GM12878 (cell line): Measurements from ENCODE around the gene GRM1. TPM values are rescaled to one million over a fixed set of nuclear protein-coding genes. Genes with fewer than 3 reads are reported as not detected.

ENCODE experiments used
- ATAC-seq: fragments of 200-7000 bp; cut with Tn5 transposase; 3 replicates; pipeline ENCODE4 v1.9.1; 2020; ENCODE audit warnings: mild to moderate bottlenecking, moderate library complexity
- BruUV-seq: library from RNA; stranded (reverse); fragments of 400-500 nt; replicated peaks from 2 replicates; lab custom pipeline; 2021; lab: Mats Ljungman, UMichigan
- CTCF ChIA-PET: fragments of 300-600 bp; sonication (Branson Sonifier 250); formaldehyde crosslinking; extraction: SDS; loops from one replicate; lab custom pipeline; 2021; ENCODE audit warnings: inconsistent platforms; lab: Yijun Ruan, JAX
- POLR2A ChIA-PET: fragments of 350-600 bp; formaldehyde crosslinking; extraction: SDS; loops from one replicate; lab custom pipeline; 2021; ENCODE audit warnings: inconsistent platforms; lab: Charles Lee
- RAD21 ChIA-PET: fragments of 300-600 bp; sonication (Branson Sonifier 250); formaldehyde crosslinking; loops from one replicate; lab custom pipeline; 2023; ENCODE audit warnings: antibody characterized with exemption; ENCODE audit not compliant: unreplicated experiment; lab: Charles Lee
- SMC1A ChIA-PET: fragments of 300-600 bp; sonication (Branson Sonifier 250); formaldehyde crosslinking; loops from one replicate; lab custom pipeline; 2023; ENCODE audit not compliant: unreplicated experiment, uncharacterized antibody; lab: Charles Lee
- DNase-seq: peaks from one replicate; pipeline ENCODE4 v3.0.0-alpha.2; 2011; ENCODE audit warnings: low read depth, low spot score
- FAIRE-seq: peaks from 3 replicates; lab custom pipeline; 2011; peaks lifted over from hg19 to GRCh38; lab: Jason Lieb, UNC
- H2AFZ ChIP-seq: 2 replicates; pipeline ENCODE4 v1.6.0; 2011; ENCODE audit warnings: low read depth, low read length, control low read depth; ENCODE audit not compliant: control insufficient read depth
- H3K27ac ChIP-seq: 2 replicates; pipeline ENCODE4 v1.5.1; 2011; ENCODE audit warnings: control low read depth; ENCODE audit not compliant: control insufficient read depth, insufficient read depth
- H3K27me3 ChIP-seq, 2 experiments: replicated peaks in 1 of 2; 2 replicates each; pipeline versions ENCODE4 v1.6.0 to v1.6.1; 2011; ENCODE audit warnings: low read length in 1 of 2; ENCODE audit not compliant: control insufficient read depth in 2 of 2, insufficient read depth in 2 of 2
- H3K36me3 ChIP-seq, 2 experiments: 2 replicates each; pipeline ENCODE4 v1.5.1; 2011; ENCODE audit warnings: low read length in 1 of 2; ENCODE audit not compliant: control insufficient read depth in 2 of 2, insufficient read depth in 2 of 2
- H3K4me1 ChIP-seq: 2 replicates; pipeline ENCODE4 v1.6.1; 2011; ENCODE audit warnings: mild to moderate bottlenecking, low read length, moderate library complexity, mixed read lengths; ENCODE audit not compliant: control insufficient read depth, insufficient read depth
- H3K4me2 ChIP-seq: 2 replicates; pipeline ENCODE4 v1.6.0; 2011; ENCODE audit warnings: control low read depth; ENCODE audit not compliant: control insufficient read depth, insufficient read depth
- H3K4me3 ChIP-seq: fragments of 200-600 bp; sonication (generic); 2 replicates; pipeline ENCODE4 v1.5.1; 2016
- H3K79me2 ChIP-seq: 2 replicates; pipeline ENCODE4 v1.6.0; 2011; ENCODE audit warnings: low read length; ENCODE audit not compliant: control insufficient read depth, insufficient read depth
- H3K9ac ChIP-seq: 2 replicates; pipeline ENCODE4 v1.8.0; 2011; ENCODE audit warnings: low read length, control low read depth, mixed read lengths; ENCODE audit not compliant: control insufficient read depth, insufficient read depth
- H3K9me3 ChIP-seq: replicated peaks from 3 replicates; pipeline ENCODE4 v1.5.1; 2011; ENCODE audit warnings: mild to moderate bottlenecking, low read length; ENCODE audit not compliant: control insufficient read depth, insufficient read depth
- H4K20me1 ChIP-seq: 2 replicates; pipeline ENCODE4 v1.6.0; 2011; ENCODE audit not compliant: control insufficient read depth, insufficient read depth
- CBX3 ChIP-seq: fragments of 200-600 bp; sonication (generic); IDR thresholded peaks from 2 replicates; pipeline ENCODE4 v1.6.1; 2016; ENCODE audit warnings: low read depth, borderline replicate concordance
- EZH2 ChIP-seq: IDR thresholded peaks from 2 replicates; pipeline ENCODE4 v1.6.1; 2012; ENCODE audit warnings: low read depth, mild to moderate bottlenecking, control low read depth, inconsistent platforms, low read length, borderline replicate concordance; ENCODE audit not compliant: control insufficient read depth
- HCFC1 ChIP-seq: fragments of 150-350 bp; IDR thresholded peaks from 2 replicates; pipeline ENCODE4 v1.6.1; 2014; ENCODE audit warnings: low read length
- HSF1 ChIP-seq: fragments of 150-350 bp; IDR thresholded peaks from 2 replicates; pipeline ENCODE4 v1.6.1; 2014; ENCODE audit warnings: mild to moderate bottlenecking, low read depth, low read length
- KLF5 ChIP-seq: fragments of 450-650 bp; IDR thresholded peaks from 2 replicates; pipeline ENCODE4 v1.6.1; 2014; ENCODE audit warnings: mild to moderate bottlenecking; ENCODE audit not compliant: partially characterized antibody
- MTA2 ChIP-seq: fragments of 450-650 bp; IDR thresholded peaks from 2 replicates; pipeline ENCODE4 v1.6.1; 2016; ENCODE audit warnings: low read depth, mild to moderate bottlenecking, moderate library complexity
- NFYB ChIP-seq: IDR thresholded peaks from 2 replicates; pipeline ENCODE4 v1.6.1; 2011; ENCODE audit warnings: low read depth, mild to moderate bottlenecking, low read length, improper control_type of control experiment, moderate library complexity; ENCODE audit not compliant: insufficient read depth
- NR2C2 ChIP-seq: IDR thresholded peaks from 2 replicates; pipeline ENCODE4 v1.6.1; 2011; ENCODE audit warnings: borderline replicate concordance, low read depth; ENCODE audit not compliant: control insufficient read depth, insufficient read length
- POLR2AphosphoS5 ChIP-seq: IDR thresholded peaks from 2 replicates; pipeline ENCODE4 v1.6.1; 2011; ENCODE audit warnings: mild to moderate bottlenecking, low read length, inconsistent platforms
- ZBTB4 ChIP-seq: fragments of 450-650 bp; formaldehyde crosslinking; IDR thresholded peaks from 2 replicates; pipeline ENCODE4 v1.4.0; 2022; ENCODE audit warnings: mild to moderate bottlenecking, moderate library complexity
- ZNF592 ChIP-seq: fragments of 450-650 bp; IDR thresholded peaks from 2 replicates; pipeline ENCODE4 v1.6.1; 2017; ENCODE audit warnings: mild to moderate bottlenecking, moderate library complexity
- ZNF622 ChIP-seq: fragments of 450-650 bp; IDR thresholded peaks from 2 replicates; pipeline ENCODE4 v1.6.1; 2017; ENCODE audit warnings: mild to moderate bottlenecking, inconsistent platforms
- ZZZ3 ChIP-seq: IDR thresholded peaks from 2 replicates; pipeline ENCODE4 v1.6.1; 2011; ENCODE audit warnings: low read depth; ENCODE audit not compliant: control insufficient read depth, insufficient read length
- WGBS: methylation state at CpG from one replicate; pipeline ENCODE4 v1.1.6; 2016; ENCODE audit warnings: low lambda C conversion rate; ENCODE audit not compliant: insufficient replicate concordance, insufficient coverage; ENCODE audit errors: missing lambda C conversion rate; 5-methylcytosine and 5-hydroxymethylcytosine counted together
- in situ Hi-C: fragments of 300-500 bp; cut with MboI; formaldehyde crosslinking; loops from 9 replicates; pipeline ENCODE4 v1.14.3; 2018; ENCODE audit warnings: mixed read lengths
- intact Hi-C: fragments of 100-400 bp; cut with micrococcal nuclease; formaldehyde crosslinking; loops from one replicate; pipeline ENCODE4 v1.14.2; 2022; ENCODE audit not compliant: unreplicated experiment
- polyA plus RNA-seq, 11 experiments: library from polyadenylated mRNA; depleted of rRNA in 4 of 11; unstranded in 6 of 11; stranded (reverse) in 5 of 11; fragments of >200 nt; fragmentation: Nextera tagmentation in 4 of 11; fragmentation: Illumina TruSeq in 1 of 11; extraction: Ambion mirVana in 4 of 11; extraction: Trizol in 1 of 11; gene quantifications; 1 replicate in 1 of 11; 2 replicates in 10 of 11; pipeline versions ENCODE4 v1.2.1 to v1.2.3, GENCODE V29; 2011 to 2016; ENCODE audit warnings: inconsistent platforms in 2 of 11, missing spikeins in 2 of 11, low read depth in 1 of 11
- total RNA-seq, 4 experiments: library from RNA; depleted of rRNA in 3 of 4; stranded (reverse); fragments of >200 nt in 3 of 4; fragmentation: Illumina TruSeq in 1 of 4; extraction: Trizol in 1 of 4; gene quantifications; 2 replicates each; pipeline versions ENCODE4 v1.2.1 to v1.2.3, GENCODE V29; 2013 to 2021

The GRM1 gene
- total and polyA plus RNA-seq, 10 of the 15 experiments (the other 5 are each of a cell fraction or from before 2014, with no cell fraction given): 0.04 TPM; not detected in 9

- TF ChIP-seq ZBTB4 (CRISPR knock-in tag): no peak
Observed at GRCh38 chr6:146209942-146210341, 181.1 kb downstream of the GRM1 start (continued).

- ChIA-PET RAD21 (no interaction called here), CTCF (no interaction called here), POLR2A (no interaction called here), SMC1A (interaction anchor here (0.8 kb wide), 1 partner anchor 59 kb away, joined by 3 read pairs; no protein-coding TSS in a partner anchor)
- Histone ChIP-seq H3K4me1 (no peaks in the 10 kb centered on the region), H3K4me2 (no peak overlapping the region), H3K9ac (no peak overlapping the region), H3K36me3 (no peaks in the 10 kb centered on the region), H4K20me1 (no peaks in the 10 kb centered on the region), H3K27ac (no peak overlapping the region), H3K79me2 (no peaks in the 10 kb centered on the region), H3K27me3 (no peaks in the 10 kb centered on the region), H3K9me3 (no peaks in the 10 kb centered on the region), H2AFZ (no peak overlapping the region), H3K4me3 (no peak overlapping the region)
- intact Hi-C loops (no loop called here), in situ Hi-C loops (no loop called here)
- no peak for FAIRE-seq
- WGBS: 31% methylated on average over 4 of the region's 4 CpGs
- BruUV-seq: no TSS peak
- DNase-seq: no peak
- ATAC-seq: no peak
- no peak for TF ChIP-seq POLR2AphosphoS5
- no peak for TF ChIP-seq MTA2
- no peak for TF ChIP-seq ZNF622
- TF ChIP-seq HCFC1: no peak
- TF ChIP-seq NFYB: no peak
- no peak for TF ChIP-seq ZZZ3
- TF ChIP-seq EZH2: no peak
- no peak for TF ChIP-seq HSF1
- TF ChIP-seq ZNF592: no peak
- TF ChIP-seq KLF5: no peak
- no peak for TF ChIP-seq CBX3
- TF ChIP-seq NR2C2: no peak
Observed at GRCh38 chr6:146210406-146211083, 181.7 kb downstream of the GRM1 start.
